ENCODE measurements around the gene PDGFD.

The PDGFD gene

DNA sequence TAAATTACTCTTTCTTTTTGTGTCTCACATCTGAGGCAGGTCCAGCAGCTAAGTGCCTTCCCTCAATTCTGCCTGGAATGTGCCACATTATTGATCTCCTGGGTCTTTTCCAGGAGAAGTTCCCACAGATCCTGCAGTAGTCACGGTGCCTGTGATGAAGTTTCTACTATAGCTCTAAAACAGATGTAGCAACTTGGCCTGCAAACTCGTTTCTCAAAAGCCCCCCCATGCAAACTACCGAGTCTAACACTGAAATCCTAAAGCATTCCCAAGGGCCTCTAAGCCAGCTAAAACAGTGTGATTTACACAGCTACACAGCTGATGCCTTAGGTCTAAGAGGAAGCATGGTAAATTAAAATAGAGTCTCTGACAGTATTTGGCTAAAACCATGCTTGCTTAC, 73.2 kb downstream of the PDGFD start:
- Histone ChIP-seq H3K9ac (ENCODE audit: low read depth, low read length) (no peak overlapping the region), H2AFZ (ENCODE audit: low read depth, low read length) (no peak overlapping the region), H3K9me3 (ENCODE audit: insufficient read depth, low read length, severe bottlenecking) (no peaks in the 10 kb centered on the region), H3K36me3 (ENCODE audit: insufficient read depth, low read length) (no peaks in the 10 kb centered on the region), H3K27ac (ENCODE audit: low read length) (no peak overlapping the region), H3K4me2 (ENCODE audit: insufficient read depth, low read length) (no peak overlapping the region), H3K79me2 (ENCODE audit: insufficient read depth, low read length) (no peaks in the 10 kb centered on the region), H3K27me3 (ENCODE audit: insufficient read depth, low read length, poor library complexity) (no peaks in the 10 kb centered on the region), H3K4me1 (ENCODE audit: insufficient read depth, low read length) (no peaks in the 10 kb centered on the region), H4K20me1 (ENCODE audit: insufficient read depth, low read length) (no peaks in the 10 kb centered on the region), H3K4me3 (ENCODE audit: low read depth in 1 of 2, low read length in 2 of 2) (no peak overlapping the region)
- DNase-seq = no peak
- no peak for TF ChIP-seq EZH2 (IDR thresholded peaks at IDR 0.05; ENCODE audit: borderline replicate concordance, low read depth, low read length, severe bottlenecking)
- TF ChIP-seq, protein P1, sequence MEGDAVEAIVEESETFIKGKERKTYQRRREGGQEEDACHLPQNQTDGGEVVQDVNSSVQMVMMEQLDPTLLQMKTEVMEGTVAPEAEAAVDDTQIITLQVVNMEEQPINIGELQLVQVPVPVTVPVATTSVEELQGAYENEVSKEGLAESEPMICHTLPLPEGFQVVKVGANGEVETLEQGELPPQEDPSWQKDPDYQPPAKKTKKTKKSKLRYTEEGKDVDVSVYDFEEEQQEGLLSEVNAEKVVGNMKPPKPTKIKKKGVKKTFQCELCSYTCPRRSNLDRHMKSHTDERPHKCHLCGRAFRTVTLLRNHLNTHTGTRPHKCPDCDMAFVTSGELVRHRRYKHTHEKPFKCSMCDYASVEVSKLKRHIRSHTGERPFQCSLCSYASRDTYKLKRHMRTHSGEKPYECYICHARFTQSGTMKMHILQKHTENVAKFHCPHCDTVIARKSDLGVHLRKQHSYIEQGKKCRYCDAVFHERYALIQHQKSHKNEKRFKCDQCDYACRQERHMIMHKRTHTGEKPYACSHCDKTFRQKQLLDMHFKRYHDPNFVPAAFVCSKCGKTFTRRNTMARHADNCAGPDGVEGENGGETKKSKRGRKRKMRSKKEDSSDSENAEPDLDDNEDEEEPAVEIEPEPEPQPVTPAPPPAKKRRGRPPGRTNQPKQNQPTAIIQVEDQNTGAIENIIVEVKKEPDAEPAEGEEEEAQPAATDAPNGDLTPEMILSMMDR (IDR thresholded peaks at IDR 0.05; ENCODE audit: borderline replicate concordance, extremely low read depth, low read length, poor library complexity, severe bottlenecking) = no peak
- no peak for ATAC-seq (ENCODE audit: insufficient read depth, low read depth)

DNA sequence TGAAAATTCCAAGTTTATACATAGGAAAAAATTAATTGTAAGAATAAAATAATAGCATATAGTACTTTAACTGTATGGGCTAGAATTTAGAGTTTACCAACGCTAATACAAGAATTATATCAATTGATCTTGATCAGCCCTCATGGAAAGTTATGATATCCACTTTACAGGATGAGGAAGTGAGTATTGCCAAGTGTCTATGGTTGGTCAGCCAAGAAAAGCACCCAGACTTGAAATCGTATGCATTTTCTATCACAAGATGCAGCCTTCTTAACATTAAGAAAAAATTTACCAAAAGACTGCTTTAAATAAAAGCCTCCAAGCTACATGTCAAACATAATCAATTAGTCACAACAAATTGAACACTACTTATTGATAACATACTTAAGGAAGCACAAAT, 74.5 kb downstream of the PDGFD start:
- DNase-seq = no peak
- Histone ChIP-seq H3K9ac (ENCODE audit: low read depth, low read length) (no peak overlapping the region), H3K79me2 (ENCODE audit: insufficient read depth, low read length) (no peaks in the 10 kb centered on the region), H3K4me3 (ENCODE audit: low read depth in 1 of 2, low read length in 2 of 2) (no peak overlapping the region), H3K27ac (ENCODE audit: low read length) (no peak overlapping the region), H4K20me1 (ENCODE audit: insufficient read depth, low read length) (no peaks in the 10 kb centered on the region), H3K4me1 (ENCODE audit: insufficient read depth, low read length) (no peaks in the 10 kb centered on the region), H2AFZ (ENCODE audit: low read depth, low read length) (no peak overlapping the region), H3K27me3 (ENCODE audit: insufficient read depth, low read length, poor library complexity) (no peaks in the 10 kb centered on the region), H3K9me3 (ENCODE audit: insufficient read depth, low read length, severe bottlenecking) (no peaks in the 10 kb centered on the region), H3K4me2 (ENCODE audit: insufficient read depth, low read length) (no peak overlapping the region), H3K36me3 (ENCODE audit: insufficient read depth, low read length) (no peaks in the 10 kb centered on the region)
- no peak for TF ChIP-seq EZH2 (IDR thresholded peaks at IDR 0.05; ENCODE audit: borderline replicate concordance, low read depth, low read length, severe bottlenecking)
- TF ChIP-seq, protein P1 (IDR thresholded peaks at IDR 0.05; ENCODE audit: borderline replicate concordance, extremely low read depth, low read length, poor library complexity, severe bottlenecking) = no peak
- no peak for ATAC-seq (ENCODE audit: insufficient read depth, low read depth)

DNA sequence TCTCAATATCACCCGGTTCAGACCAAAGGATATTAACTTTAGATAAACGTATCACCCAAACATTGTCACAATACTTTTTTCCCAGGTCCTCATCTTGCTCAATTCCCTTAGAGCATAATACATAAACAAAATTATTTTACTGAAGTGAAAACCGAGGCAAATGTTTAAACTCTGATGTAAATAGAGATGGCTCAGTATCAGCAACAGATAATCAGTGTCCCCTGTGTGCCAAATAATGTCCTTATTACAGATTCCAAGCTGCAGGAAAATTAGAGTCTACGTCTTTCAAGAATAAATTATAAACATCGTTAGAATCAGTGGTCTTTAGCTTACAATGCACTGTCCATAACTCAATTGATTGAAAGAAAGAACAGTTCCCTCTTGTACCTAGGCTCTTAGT, 77.3 kb downstream of the PDGFD start:
- ATAC-seq (ENCODE audit: insufficient read depth, low read depth) (no peak), DNase-seq (no peak)
- Histone ChIP-seq H3K4me1 (ENCODE audit: insufficient read depth, low read length) (no peaks in the 10 kb centered on the region), H2AFZ (ENCODE audit: low read depth, low read length) (no peak overlapping the region), H3K4me2 (ENCODE audit: insufficient read depth, low read length) (no peak overlapping the region), H3K9ac (ENCODE audit: low read depth, low read length) (no peak overlapping the region), H3K27ac (ENCODE audit: low read length) (no peak overlapping the region), H3K79me2 (ENCODE audit: insufficient read depth, low read length) (no peaks in the 10 kb centered on the region), H3K4me3 (ENCODE audit: low read depth in 1 of 2, low read length in 2 of 2) (no peak overlapping the region), H3K36me3 (ENCODE audit: insufficient read depth, low read length) (no peaks in the 10 kb centered on the region), H3K27me3 (ENCODE audit: insufficient read depth, low read length, poor library complexity) (no peaks in the 10 kb centered on the region), H3K9me3 (ENCODE audit: insufficient read depth, low read length, severe bottlenecking) (no peaks in the 10 kb centered on the region), H4K20me1 (ENCODE audit: insufficient read depth, low read length) (no peaks in the 10 kb centered on the region)
- TF ChIP-seq, protein P1 (IDR thresholded peaks at IDR 0.05; ENCODE audit: borderline replicate concordance, extremely low read depth, low read length, poor library complexity, severe bottlenecking) = no peak
- no peak for TF ChIP-seq EZH2 (IDR thresholded peaks at IDR 0.05; ENCODE audit: borderline replicate concordance, low read depth, low read length, severe bottlenecking)

DNA sequence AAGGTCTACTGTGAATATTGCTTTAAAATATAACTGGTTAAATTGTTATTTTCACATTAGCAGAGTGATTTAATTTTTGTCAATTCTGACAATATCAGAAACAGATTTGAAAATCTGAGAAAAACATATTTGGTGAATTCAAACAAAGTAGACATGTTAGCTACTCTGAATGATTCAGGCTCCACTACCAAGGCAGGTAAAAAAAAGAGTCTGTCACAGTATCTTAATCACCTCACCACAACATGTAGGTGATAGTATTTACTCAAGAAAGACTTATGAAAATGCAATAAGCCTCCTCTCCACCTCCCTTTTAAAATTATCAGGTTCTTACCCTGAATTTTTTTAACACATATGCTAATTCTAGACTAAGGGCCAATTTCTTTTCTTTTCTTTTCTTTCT, 85.0 kb downstream of the PDGFD start:
- no peak for DNase-seq
- ATAC-seq (ENCODE audit: insufficient read depth, low read depth) = no peak
- no peaks in the 10 kb centered on the region for H3K36me3 ChIP-seq (ENCODE audit: insufficient read depth, low read length)
- no peak overlapping the region for H3K27ac ChIP-seq (ENCODE audit: low read length)
- H2AFZ ChIP-seq (ENCODE audit: low read depth, low read length) = no peak overlapping the region
- H3K79me2 ChIP-seq (ENCODE audit: insufficient read depth, low read length) = no peaks in the 10 kb centered on the region
- H3K4me3 ChIP-seq (ENCODE audit: low read depth in 1 of 2, low read length in 2 of 2) = no peak overlapping the region
- H3K9ac ChIP-seq (ENCODE audit: low read depth, low read length) = no peak overlapping the region
- no peak for TF ChIP-seq EZH2 (IDR thresholded peaks at IDR 0.05; ENCODE audit: borderline replicate concordance, low read depth, low read length, severe bottlenecking)
- TF ChIP-seq, protein P1 (IDR thresholded peaks at IDR 0.05; ENCODE audit: borderline replicate concordance, extremely low read depth, low read length, poor library complexity, severe bottlenecking) = no peak
- no peak overlapping the region for H3K4me2 ChIP-seq (ENCODE audit: insufficient read depth, low read length)
- no peaks in the 10 kb centered on the region for H4K20me1 ChIP-seq (ENCODE audit: insufficient read depth, low read length)
- H3K4me1 ChIP-seq (ENCODE audit: insufficient read depth, low read length) = no peaks in the 10 kb centered on the region
- H3K9me3 ChIP-seq (ENCODE audit: insufficient read depth, low read length, severe bottlenecking) = no peaks in the 10 kb centered on the region
- H3K27me3 ChIP-seq (ENCODE audit: insufficient read depth, low read length, poor library complexity) = no peaks in the 10 kb centered on the region
